ENCODE results near the gene IL37. TPM values are rescaled to one million over a fixed set of nuclear protein-coding genes. Genes with fewer than 3 reads are reported as not detected.

IL37 gene
- total and polyA plus RNA-seq, 2 donors (not counting 1 experiment from before 2014, with no cell fraction given) = not detected

- no peaks in the 10 kb centered on the region for H3K4me1 ChIP-seq (ENCODE audit: control insufficient read depth, extremely low read depth, insufficient read depth, low read length)
- no peaks in the 10 kb centered on the region for H3K9me3 ChIP-seq (ENCODE audit: control insufficient read depth, insufficient read depth, low read depth, low read length)
- peaks cover 3% of the 10 kb centered on the region for H3K27me3 ChIP-seq (ENCODE audit: control insufficient read depth, insufficient read depth, low read length)
- H3K4me3 ChIP-seq (replicated peaks in 1 of 4; ENCODE audit: control extremely low read depth in 1 of 4, insufficient read depth in 1 of 4, low read depth in 3 of 4, low read length in 4 of 4) = no peak overlapping the region
- H3K79me2 ChIP-seq (ENCODE audit: control insufficient read depth, insufficient read depth, low read length) = no peaks in the 10 kb centered on the region
- no peak overlapping the region for H3K27ac ChIP-seq (ENCODE audit: insufficient read depth, low read length)
- no peak overlapping the region for H3K4me2 ChIP-seq (ENCODE audit: extremely low read depth, insufficient read depth, low read length)
- no peaks in the 10 kb centered on the region for H3K36me3 ChIP-seq (ENCODE audit: control insufficient read depth, insufficient read depth, low read length)
- no peak for DNase-seq (ENCODE audit: low read depth in 2 of 2)
- no peak overlapping the region for H2AFZ ChIP-seq (ENCODE audit: low read length)
- TF ChIP-seq EZH2 (IDR thresholded peaks at IDR 0.05; ENCODE audit: low read length, missing control alignments) (no peak), CTCF (conservative IDR thresholded peaks at IDR 0.05 in 1 of 2, IDR thresholded peaks at IDR 0.05 in 1 of 2; ENCODE audit: low read depth in 1 of 2, low read length in 2 of 2) (no peak)
- no peaks in the 10 kb centered on the region for H4K20me1 ChIP-seq (ENCODE audit: control insufficient read depth, extremely low read depth, insufficient read depth, low read length)
- H3K9ac ChIP-seq (ENCODE audit: insufficient read depth, low read length) = no peak overlapping the region
Observed at GRCh38 chr2:112912403-112912802, 1.4 kb downstream of the IL37 start.

- Histone ChIP-seq H3K4me1 (ENCODE audit: control insufficient read depth, extremely low read depth, insufficient read depth, low read length) (no peaks in the 10 kb centered on the region), H2AFZ (ENCODE audit: low read length) (no peak overlapping the region), H3K79me2 (ENCODE audit: control insufficient read depth, insufficient read depth, low read length) (no peaks in the 10 kb centered on the region), H3K9ac (ENCODE audit: insufficient read depth, low read length) (no peak overlapping the region), H3K27ac (ENCODE audit: insufficient read depth, low read length) (no peak overlapping the region), H3K9me3 (ENCODE audit: control insufficient read depth, insufficient read depth, low read depth, low read length) (no peaks in the 10 kb centered on the region), H3K4me3 (replicated peaks in 1 of 4; ENCODE audit: control extremely low read depth in 1 of 4, insufficient read depth in 1 of 4, low read depth in 3 of 4, low read length in 4 of 4) (no peak overlapping the region), H3K36me3 (ENCODE audit: control insufficient read depth, insufficient read depth, low read length) (no peaks in the 10 kb centered on the region), H3K4me2 (ENCODE audit: extremely low read depth, insufficient read depth, low read length) (no peak overlapping the region), H4K20me1 (ENCODE audit: control insufficient read depth, extremely low read depth, insufficient read depth, low read length) (no peaks in the 10 kb centered on the region), H3K27me3 (ENCODE audit: control insufficient read depth, insufficient read depth, low read length) (peaks cover 3% of the 10 kb centered on the region)
- TF ChIP-seq CTCF (conservative IDR thresholded peaks at IDR 0.05 in 1 of 2, IDR thresholded peaks at IDR 0.05 in 1 of 2; ENCODE audit: low read depth in 1 of 2, low read length in 2 of 2) (no peak), EZH2 (IDR thresholded peaks at IDR 0.05; ENCODE audit: low read length, missing control alignments) (no peak)
- no peak for DNase-seq (ENCODE audit: low read depth in 2 of 2)
Observed at GRCh38 chr2:112915300-112916144, 4.6 kb downstream of the IL37 start.

GRCh38 chr2:112916145-112916571 is 5.2 kb downstream of the IL37 start:
- Histone ChIP-seq H3K27me3 (ENCODE audit: control insufficient read depth, insufficient read depth, low read length) (peaks cover 3% of the 10 kb centered on the region), H3K79me2 (ENCODE audit: control insufficient read depth, insufficient read depth, low read length) (no peaks in the 10 kb centered on the region), H3K4me3 (replicated peaks in 1 of 4; ENCODE audit: control extremely low read depth in 1 of 4, insufficient read depth in 1 of 4, low read depth in 3 of 4, low read length in 4 of 4) (no peak overlapping the region), H3K9me3 (ENCODE audit: control insufficient read depth, insufficient read depth, low read depth, low read length) (no peaks in the 10 kb centered on the region), H3K9ac (ENCODE audit: insufficient read depth, low read length) (no peak overlapping the region), H2AFZ (ENCODE audit: low read length) (no peak overlapping the region), H3K4me2 (ENCODE audit: extremely low read depth, insufficient read depth, low read length) (no peak overlapping the region), H3K36me3 (ENCODE audit: control insufficient read depth, insufficient read depth, low read length) (no peaks in the 10 kb centered on the region), H3K4me1 (ENCODE audit: control insufficient read depth, extremely low read depth, insufficient read depth, low read length) (no peaks in the 10 kb centered on the region), H3K27ac (ENCODE audit: insufficient read depth, low read length) (no peak overlapping the region), H4K20me1 (ENCODE audit: control insufficient read depth, extremely low read depth, insufficient read depth, low read length) (no peaks in the 10 kb centered on the region)
- no peak for DNase-seq (ENCODE audit: low read depth in 2 of 2)
- TF ChIP-seq EZH2 (IDR thresholded peaks at IDR 0.05; ENCODE audit: low read length, missing control alignments) (no peak), CTCF (conservative IDR thresholded peaks at IDR 0.05 in 1 of 2, IDR thresholded peaks at IDR 0.05 in 1 of 2; ENCODE audit: low read depth in 1 of 2, low read length in 2 of 2) (no peak)

Measured in fibroblast of lung (primary cell).